GM06990 (cell line): Measurements from ENCODE around the gene VSIG4.

Experiments
- DNase-seq: peaks from one replicate; pipeline ENCODE4 v3.0.0-alpha.2; 2011; ENCODE audit not compliant: insufficient read length; ENCODE audit errors: extremely low read depth
- H3K27me3 ChIP-seq: replicated peaks from 2 replicates; pipeline ENCODE4 v1.6.0; 2011; ENCODE audit warnings: low read length; ENCODE audit not compliant: control insufficient read depth, insufficient read depth
- H3K36me3 ChIP-seq: 2 replicates; pipeline ENCODE4 v1.5.1; 2011; ENCODE audit warnings: low read length; ENCODE audit not compliant: control insufficient read depth, insufficient read depth
- H3K4me3 ChIP-seq: replicated peaks from 2 replicates; pipeline ENCODE4 v1.5.1; 2011; ENCODE audit warnings: low read depth, mild to moderate bottlenecking, control low read depth, low read length
- CTCF ChIP-seq: IDR thresholded peaks from 2 replicates; pipeline ENCODE4 v1.5.1; 2011; ENCODE audit warnings: low read length, control low read depth, mild to moderate bottlenecking, inconsistent platforms; ENCODE audit not compliant: insufficient read depth, poor library complexity, severe bottlenecking

VSIG4 gene

GRCh38 chrX:66002824-66003680, 36.8 kb downstream of the VSIG4 start:
- no peak overlapping the region for H3K4me3 ChIP-seq
- H3K36me3 ChIP-seq: no peaks in the 10 kb centered on the region
- no peak for DNase-seq
- no peak for TF ChIP-seq CTCF
- H3K27me3 ChIP-seq: no peaks in the 10 kb centered on the region

GRCh38 chrX:66001596-66001995, 38.3 kb downstream of the VSIG4 start:
- TF ChIP-seq CTCF: no peak
- H3K36me3 ChIP-seq: no peaks in the 10 kb centered on the region
- H3K27me3 ChIP-seq: no peaks in the 10 kb centered on the region
- H3K4me3 ChIP-seq: no peak overlapping the region
- DNase-seq: no peak

- Histone ChIP-seq H3K27me3 (no peaks in the 10 kb centered on the region), H3K36me3 (no peaks in the 10 kb centered on the region), H3K4me3 (no peak overlapping the region)
- no peak for DNase-seq
- no peak for TF ChIP-seq CTCF
These were observed 39.1 kb downstream of the VSIG4 start for GRCh38 chrX:66000628-66001272.

- Histone ChIP-seq H3K27me3 (no peaks in the 10 kb centered on the region), H3K4me3 (no peak overlapping the region), H3K36me3 (no peaks in the 10 kb centered on the region)
- no peak for TF ChIP-seq CTCF
- no peak for DNase-seq
These were observed 39.7 kb downstream of the VSIG4 start for GRCh38 chrX:66000178-66000577.

GRCh38 chrX:65999563-66000148, 40.2 kb downstream of the VSIG4 start:
- no peaks in the 10 kb centered on the region for H3K27me3 ChIP-seq
- no peak for DNase-seq
- TF ChIP-seq CTCF: no peak
- no peaks in the 10 kb centered on the region for H3K36me3 ChIP-seq
- no peak overlapping the region for H3K4me3 ChIP-seq
